Activated CD8-positive, alpha-beta T cell treated with anti-CD3 and anti-CD28 coated beads, Interleukin-2, amount 10 ng/mL, durations not matched to agents 7 days and 5 days (primary cell): ENCODE measurements around the gene MED31. TPM values are rescaled to one million over a fixed set of nuclear protein-coding genes. Genes with fewer than 3 reads are reported as not detected.

Source experiments
- ATAC-seq: fragments of 150-1000 bp; cut with Tn5 transposase; one replicate; pipeline ENCODE4 v1.10.0; 2021; ENCODE audit warnings: moderate library complexity
- CTCF ChIA-PET: fragments of 350-600 bp; sonication (Branson Sonifier 250); formaldehyde crosslinking; loops from one replicate; lab custom pipeline; 2021; ENCODE audit warnings: antibody characterized with exemption; lab: Charles Lee
- POLR2A ChIA-PET: fragments of 350-600 bp; sonication (Branson Sonifier 250); formaldehyde crosslinking; loops from one replicate; lab custom pipeline; 2021; ENCODE audit warnings: antibody characterized with exemption; lab: Charles Lee
- DNase-seq: peaks from one replicate; pipeline ENCODE4 v3.0.0-alpha.2; 2020
- H3K27ac Mint-ChIP-seq: one replicate; pipeline ENCODE4 v1.8.0; 2021; ENCODE audit warnings: mild to moderate bottlenecking, mixed read lengths
- H3K27me3 Mint-ChIP-seq: one replicate; pipeline ENCODE4 v1.8.0; 2021; ENCODE audit warnings: low read depth, mixed read lengths
- H3K36me3 Mint-ChIP-seq: one replicate; pipeline ENCODE4 v1.8.0; 2021; ENCODE audit warnings: low read depth, mixed read lengths
- H3K4me1 Mint-ChIP-seq: one replicate; pipeline ENCODE4 v1.8.0; 2021; ENCODE audit warnings: low read depth, mixed read lengths
- H3K4me3 Mint-ChIP-seq: one replicate; pipeline ENCODE4 v1.8.0; 2021; ENCODE audit warnings: mild to moderate bottlenecking, mixed read lengths
- H3K9me3 Mint-ChIP-seq: one replicate; pipeline ENCODE4 v1.8.0; 2022; ENCODE audit warnings: mixed read lengths; ENCODE audit not compliant: insufficient read depth
- total RNA-seq, 2 experiments: library from RNA; stranded (reverse); gene quantifications; one replicate each; pipeline ENCODE4 v1.2.3, GENCODE V29; 2021

The MED31 gene
- total RNA-seq, 2 experiments from 2014 or later: 16.9 to 20.2 TPM

DNA sequence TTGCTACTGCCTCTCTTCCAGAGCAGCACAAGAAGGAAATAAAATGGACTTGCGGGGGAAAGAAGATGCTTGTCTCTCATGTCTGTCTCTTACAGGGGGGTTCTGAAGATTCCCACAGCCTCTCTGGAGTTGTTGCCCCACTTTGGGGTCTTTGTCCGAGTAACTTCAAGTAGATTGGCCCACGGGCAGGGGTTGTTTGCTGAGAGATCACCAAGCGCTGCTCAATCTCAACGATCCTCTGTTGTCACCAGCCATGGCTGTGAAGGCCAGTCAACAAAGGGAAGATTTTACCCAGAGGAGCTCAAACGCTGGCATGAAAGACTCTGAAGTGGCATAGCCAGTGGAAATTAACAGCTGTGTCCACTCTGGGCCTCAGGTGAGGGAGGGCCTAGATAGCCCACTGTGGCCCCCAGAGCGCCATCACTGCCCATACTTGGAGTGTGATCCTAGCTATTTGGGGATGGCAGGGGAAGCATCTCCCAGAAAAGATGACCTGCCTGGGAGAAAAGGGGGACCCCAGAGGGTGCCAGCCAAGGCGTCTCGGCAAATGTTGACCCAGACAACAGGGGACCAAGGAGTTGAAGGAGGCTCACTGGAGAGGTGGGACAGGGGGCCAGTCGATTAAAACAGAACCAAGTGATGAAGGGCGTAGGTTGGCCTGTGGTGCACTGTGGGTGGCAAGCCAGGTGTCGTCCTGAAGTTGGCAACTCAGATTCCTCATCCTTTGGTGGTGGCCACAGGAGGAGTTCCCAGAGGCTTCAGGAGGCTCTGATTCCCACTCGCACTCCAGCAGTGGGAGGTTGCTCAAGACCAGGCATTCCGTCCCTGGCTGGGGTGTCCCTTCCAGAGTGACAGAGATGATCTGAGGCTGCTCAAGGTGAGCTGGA, 33.7 kb upstream of the MED31 start:
- DNase-seq (no peak), ATAC-seq (no peak)
- H3K9me3 Mint-ChIP-seq: no peaks in the 10 kb centered on the region
- H3K4me1 Mint-ChIP-seq: no peaks in the 10 kb centered on the region
- peaks cover 43% of the 10 kb centered on the region for H3K27me3 Mint-ChIP-seq
- ChIA-PET POLR2A (no interaction called here), CTCF (no interaction called here)
- H3K27ac Mint-ChIP-seq: no peak overlapping the region
- no peaks in the 10 kb centered on the region for H3K36me3 Mint-ChIP-seq
- no peak overlapping the region for H3K4me3 Mint-ChIP-seq

DNA sequence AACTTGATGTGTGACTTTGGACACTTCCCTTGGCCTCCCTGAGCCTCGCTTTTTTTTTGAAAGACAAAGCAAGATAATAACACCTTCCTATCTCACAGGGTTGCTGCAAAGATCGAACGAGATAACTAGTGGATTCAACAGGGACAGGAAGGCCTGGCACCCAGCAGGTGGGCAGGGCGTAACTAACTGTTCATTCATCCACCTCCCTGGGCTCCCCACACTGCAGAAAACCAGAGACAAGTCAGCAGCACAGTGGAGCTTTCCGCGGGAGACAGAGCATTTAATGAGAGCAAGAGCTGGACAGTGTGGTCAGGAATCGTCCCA, 33.0 kb upstream of the MED31 start:
- no peaks in the 10 kb centered on the region for H3K36me3 Mint-ChIP-seq
- H3K27ac Mint-ChIP-seq: no peak overlapping the region
- no peak for DNase-seq
- no peak overlapping the region for H3K4me3 Mint-ChIP-seq
- CTCF ChIA-PET: no interaction called here
- no peaks in the 10 kb centered on the region for H3K9me3 Mint-ChIP-seq
- POLR2A ChIA-PET: no interaction called here
- no peaks in the 10 kb centered on the region for H3K4me1 Mint-ChIP-seq
- ATAC-seq: no peak
- H3K27me3 Mint-ChIP-seq: peaks cover 46% of the 10 kb centered on the region

DNA sequence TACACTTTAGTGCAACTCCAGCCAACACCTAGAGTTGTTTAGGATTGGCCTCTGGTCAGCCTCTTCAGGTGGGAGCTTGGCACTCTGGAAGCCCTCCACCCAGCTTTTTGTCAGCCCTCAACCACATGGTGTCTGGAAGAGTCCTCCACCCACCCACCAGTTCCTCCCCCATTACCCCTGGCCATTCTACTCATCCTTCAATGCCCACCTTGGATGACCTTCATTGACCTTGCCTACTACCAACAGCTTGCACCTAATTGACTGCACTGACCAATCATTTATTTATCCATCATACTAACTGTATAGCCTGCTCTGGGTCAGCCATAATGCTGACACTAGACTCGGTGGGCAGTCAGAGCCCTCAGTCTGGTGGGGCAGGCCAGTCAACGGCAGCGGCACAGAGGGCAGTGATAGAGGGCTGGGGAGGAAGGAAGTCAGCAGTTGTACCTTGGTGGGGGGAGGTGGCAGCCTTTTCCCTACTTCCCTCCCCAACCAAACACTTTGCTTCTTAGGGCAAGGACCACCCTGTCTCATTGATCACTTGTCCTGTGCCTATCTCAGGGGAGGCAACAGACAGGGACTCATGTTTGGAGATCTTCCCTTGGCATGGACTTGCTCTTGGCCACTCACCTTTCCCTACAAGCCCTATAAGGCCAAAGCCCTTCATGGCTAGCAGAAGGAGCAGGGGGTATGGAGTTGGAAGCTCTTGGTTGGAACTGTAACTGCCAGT, 32.5 kb upstream of the MED31 start:
- peaks cover 46% of the 10 kb centered on the region for H3K27me3 Mint-ChIP-seq
- no peaks in the 10 kb centered on the region for H3K9me3 Mint-ChIP-seq
- no peak for DNase-seq
- H3K27ac Mint-ChIP-seq: no peak overlapping the region
- CTCF ChIA-PET: no interaction called here
- POLR2A ChIA-PET: no interaction called here
- no peak for ATAC-seq
- H3K4me1 Mint-ChIP-seq: no peaks in the 10 kb centered on the region
- H3K36me3 Mint-ChIP-seq: no peaks in the 10 kb centered on the region
- H3K4me3 Mint-ChIP-seq: no peak overlapping the region

DNA sequence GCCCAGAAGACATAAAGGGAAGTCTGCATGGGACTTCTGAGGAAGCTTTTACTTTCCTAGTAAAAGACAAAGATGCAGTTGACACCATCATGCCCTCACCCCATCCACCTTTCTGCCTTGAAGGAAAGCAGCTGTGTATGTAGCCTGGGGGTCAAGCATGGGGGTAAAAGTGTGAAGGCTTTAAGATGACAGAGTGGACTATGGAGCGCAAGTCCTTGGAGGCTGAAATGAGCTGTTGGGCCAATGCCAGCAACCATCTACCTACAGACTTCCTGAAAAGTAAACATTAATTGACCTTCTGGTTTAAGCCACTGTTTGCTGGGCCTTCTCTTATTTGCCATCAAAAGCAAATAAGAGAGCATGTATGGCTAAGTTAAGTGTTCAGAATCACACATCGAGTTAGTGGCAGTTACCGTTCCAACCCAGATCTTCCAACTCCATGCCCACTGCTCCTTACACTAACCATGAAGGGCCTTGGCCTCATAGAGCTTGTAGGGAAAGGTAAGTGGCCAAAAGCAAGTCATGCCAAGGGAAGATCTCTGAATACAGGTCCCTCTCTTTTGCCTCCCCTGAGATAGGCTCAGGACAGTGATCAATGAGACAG, 31.8 kb upstream of the MED31 start:
- no peak overlapping the region for H3K4me3 Mint-ChIP-seq
- no peak overlapping the region for H3K27ac Mint-ChIP-seq
- H3K27me3 Mint-ChIP-seq: peaks cover 54% of the 10 kb centered on the region
- DNase-seq (no peak), ATAC-seq (no peak)
- H3K36me3 Mint-ChIP-seq: no peaks in the 10 kb centered on the region
- H3K4me1 Mint-ChIP-seq: no peaks in the 10 kb centered on the region
- POLR2A ChIA-PET: no interaction called here
- no peaks in the 10 kb centered on the region for H3K9me3 Mint-ChIP-seq
- CTCF ChIA-PET: interaction anchor here (0.8 kb wide), 1 partner anchor 16 kb away, joined by 3 read pairs; no protein-coding TSS in a partner anchor

DNA sequence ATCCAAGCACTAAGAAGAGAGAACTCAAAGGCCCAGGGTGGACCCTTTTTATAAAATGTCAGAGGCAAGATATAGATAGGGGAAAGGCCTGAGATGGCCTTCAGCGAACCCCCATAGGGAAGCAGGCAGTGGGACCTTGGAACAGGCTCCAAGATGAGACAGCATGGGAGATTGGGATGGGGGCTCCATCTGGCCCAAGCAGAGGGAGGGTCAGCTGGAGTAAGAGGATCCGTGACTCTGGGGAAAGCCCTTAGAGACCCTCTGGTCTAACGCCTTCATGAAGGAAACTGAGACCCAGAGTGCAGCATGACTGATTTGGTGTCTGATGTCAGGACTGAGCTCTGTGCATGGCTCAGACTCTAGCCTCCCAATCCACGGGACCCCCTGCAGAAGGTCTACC, 30.9 kb upstream of the MED31 start:
- Mint-ChIP-seq H3K4me3 (no peak overlapping the region), H3K4me1 (peaks cover 8% of the 10 kb centered on the region), H3K27ac (no peak overlapping the region), H3K27me3 (peaks cover 53% of the 10 kb centered on the region), H3K36me3 (no peaks in the 10 kb centered on the region), H3K9me3 (no peaks in the 10 kb centered on the region)
- no peak for ATAC-seq
- POLR2A ChIA-PET: no interaction called here
- DNase-seq: no peak
- CTCF ChIA-PET: interaction anchor here (0.8 kb wide), 1 partner anchor 16 kb away, joined by 3 read pairs; no protein-coding TSS in a partner anchor

DNA sequence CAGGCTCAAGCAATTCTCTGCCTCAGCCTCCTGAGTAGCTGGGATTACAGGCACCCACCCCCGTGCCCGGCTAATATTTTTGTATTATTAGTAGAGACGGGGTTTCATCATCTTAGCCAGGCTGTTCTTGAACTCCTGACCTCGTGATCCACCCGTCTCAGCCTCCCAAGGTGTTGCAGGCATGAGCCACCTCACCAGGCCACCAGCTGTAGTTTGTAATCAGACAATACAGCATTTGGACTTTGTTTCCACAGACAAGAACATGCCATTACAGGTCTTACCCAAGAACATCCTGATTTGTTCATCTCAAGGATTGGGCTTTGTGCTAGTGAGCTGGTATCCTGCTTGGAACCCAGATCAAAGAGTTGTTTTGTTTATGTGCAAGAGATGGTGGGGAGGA, 30.3 kb upstream of the MED31 start:
- ATAC-seq (no peak), DNase-seq (no peak)
- POLR2A ChIA-PET: no interaction called here
- Mint-ChIP-seq H3K27me3 (peaks cover 49% of the 10 kb centered on the region), H3K9me3 (no peaks in the 10 kb centered on the region), H3K36me3 (no peaks in the 10 kb centered on the region), H3K4me3 (no peak overlapping the region), H3K4me1 (peaks cover 14% of the 10 kb centered on the region), H3K27ac (no peak overlapping the region)
- CTCF ChIA-PET: no interaction called here

DNA sequence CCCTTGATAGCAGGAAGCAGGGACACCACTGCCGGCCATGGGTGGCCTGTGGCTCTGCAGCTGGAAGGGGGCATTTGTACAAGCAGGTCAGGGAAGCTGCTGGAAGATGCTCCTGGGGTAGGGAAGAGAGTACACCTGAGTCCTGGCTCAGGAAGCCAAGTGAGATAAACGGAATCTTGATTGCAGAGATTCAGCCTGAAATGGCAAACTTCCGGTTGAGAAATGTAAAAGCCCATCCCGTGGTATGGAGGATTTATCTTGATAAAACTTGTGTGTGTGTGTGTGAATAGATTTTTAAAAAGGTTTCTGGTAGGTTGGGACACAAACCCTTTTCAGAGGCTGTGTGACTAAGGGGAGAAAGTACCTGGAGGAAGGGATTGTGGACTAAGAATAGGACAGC, 29.8 kb upstream of the MED31 start:
- Mint-ChIP-seq H3K36me3 (no peaks in the 10 kb centered on the region), H3K27ac (no peak overlapping the region), H3K4me1 (peaks cover 14% of the 10 kb centered on the region), H3K9me3 (no peaks in the 10 kb centered on the region), H3K4me3 (no peak overlapping the region), H3K27me3 (peaks cover 51% of the 10 kb centered on the region)
- ATAC-seq (no peak), DNase-seq (no peak)
- ChIA-PET POLR2A (no interaction called here), CTCF (no interaction called here)

DNA sequence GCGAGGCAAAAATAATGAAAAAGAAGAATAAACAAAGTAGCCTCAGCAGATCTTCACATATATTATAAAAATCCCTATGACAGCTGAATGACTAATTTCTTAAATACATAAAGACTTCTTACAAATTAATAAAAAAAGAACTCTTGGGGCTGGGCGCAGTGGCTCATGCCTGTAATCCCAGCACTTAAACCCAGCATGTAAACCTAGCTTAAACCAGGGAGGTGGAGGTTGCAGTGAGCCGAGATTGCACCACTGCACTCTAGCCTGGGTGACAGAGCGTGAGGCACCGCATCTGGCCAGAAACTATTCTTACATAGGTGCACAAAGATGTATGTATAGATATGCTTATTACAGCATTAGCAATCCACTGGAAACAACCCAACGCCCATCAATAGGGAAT, 27.8 kb upstream of the MED31 start:
- H3K27me3 Mint-ChIP-seq: peaks cover 50% of the 10 kb centered on the region
- no peak for ATAC-seq
- ChIA-PET POLR2A (interaction anchor here (0.7 kb wide), 1 partner anchor 7 kb away, joined by 3 read pairs; no protein-coding TSS in a partner anchor), CTCF (no interaction called here)
- H3K36me3 Mint-ChIP-seq: no peaks in the 10 kb centered on the region
- DNase-seq: no peak
- peaks cover 14% of the 10 kb centered on the region for H3K4me1 Mint-ChIP-seq
- no peaks in the 10 kb centered on the region for H3K9me3 Mint-ChIP-seq
- H3K4me3 Mint-ChIP-seq: no peak overlapping the region
- H3K27ac Mint-ChIP-seq: no peak overlapping the region

DNA sequence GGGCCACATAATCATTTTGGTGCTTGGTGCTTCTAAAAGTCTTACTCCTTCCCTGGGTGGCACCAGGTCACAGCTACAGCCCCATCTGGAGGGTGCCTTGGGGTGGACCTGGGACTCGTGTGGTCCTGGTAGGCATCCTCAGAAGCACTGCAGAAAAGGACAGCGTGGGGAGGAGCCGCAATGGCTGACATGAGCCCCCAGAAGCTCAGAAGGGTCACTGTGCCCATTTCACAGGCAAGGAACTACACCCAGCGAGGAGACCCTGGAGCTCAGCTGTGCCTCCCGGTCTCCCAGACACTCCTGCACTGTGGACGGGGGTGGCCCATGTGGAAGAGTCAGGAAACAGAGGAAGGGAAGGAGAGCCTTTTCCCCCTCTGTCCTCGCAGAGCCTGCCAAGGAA, 26.5 kb upstream of the MED31 start:
- DNase-seq (no peak), ATAC-seq (no peak)
- Mint-ChIP-seq H3K27ac (no peak overlapping the region), H3K4me3 (no peak overlapping the region), H3K9me3 (no peaks in the 10 kb centered on the region), H3K27me3 (peaks cover 48% of the 10 kb centered on the region), H3K4me1 (peaks cover 14% of the 10 kb centered on the region), H3K36me3 (no peaks in the 10 kb centered on the region)
- CTCF ChIA-PET: interaction anchor here (1.7 kb wide), 1 partner anchor 326 kb away, joined by 5 read pairs; no protein-coding TSS in a partner anchor
- POLR2A ChIA-PET: interaction anchor here (0.8 kb wide), 1 partner anchor 83 kb away, joined by 3 read pairs; no protein-coding TSS in a partner anchor

DNA sequence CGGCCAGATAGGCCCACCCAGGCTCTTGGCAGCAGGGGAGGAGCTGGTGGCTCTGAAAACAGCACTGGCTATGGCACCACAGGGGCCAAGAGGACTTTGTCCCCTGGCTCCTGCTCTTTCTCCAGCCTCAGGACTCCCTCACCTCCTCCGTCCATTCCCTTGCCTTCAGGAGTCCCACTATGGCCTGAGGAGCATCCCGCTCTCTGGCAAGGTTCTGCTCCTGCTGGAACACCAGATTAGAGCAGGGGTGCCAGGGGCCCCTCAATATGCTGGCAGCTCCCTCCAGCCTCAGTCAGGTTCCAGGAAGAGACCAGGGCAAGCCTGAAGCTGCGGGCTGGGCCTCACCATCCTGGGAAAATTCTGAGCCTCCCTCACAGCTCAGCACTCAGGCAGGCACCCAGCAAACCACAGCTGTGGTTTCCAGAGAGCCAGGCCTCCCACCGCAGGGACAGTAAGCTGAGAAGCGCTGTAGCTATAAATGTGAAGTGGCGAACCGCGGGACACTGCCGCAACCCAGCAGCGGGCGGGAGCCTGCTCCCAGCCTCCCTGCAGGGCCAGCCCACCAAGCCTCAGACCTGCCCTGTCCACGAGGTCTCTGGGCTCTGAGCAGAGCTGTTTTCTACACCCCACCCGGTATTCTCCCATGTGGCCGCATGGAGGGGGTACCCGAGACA, 25.9 kb upstream of the MED31 start:
- Mint-ChIP-seq H3K9me3 (no peaks in the 10 kb centered on the region), H3K36me3 (no peaks in the 10 kb centered on the region), H3K4me1 (peaks cover 14% of the 10 kb centered on the region), H3K27ac (no peak overlapping the region), H3K27me3 (peaks cover 45% of the 10 kb centered on the region), H3K4me3 (no peak overlapping the region)
- ChIA-PET POLR2A (interaction anchor here (0.8 kb wide), 1 partner anchor 83 kb away, joined by 3 read pairs; no protein-coding TSS in a partner anchor), CTCF (interaction anchor here (1.7 to 2.2 kb wide), 2 partner anchors 10 to 327 kb away, joined by 5 read pairs; no protein-coding TSS in a partner anchor)
- DNase-seq: peak; percentile 60
- ATAC-seq: peak; percentile 71

DNA sequence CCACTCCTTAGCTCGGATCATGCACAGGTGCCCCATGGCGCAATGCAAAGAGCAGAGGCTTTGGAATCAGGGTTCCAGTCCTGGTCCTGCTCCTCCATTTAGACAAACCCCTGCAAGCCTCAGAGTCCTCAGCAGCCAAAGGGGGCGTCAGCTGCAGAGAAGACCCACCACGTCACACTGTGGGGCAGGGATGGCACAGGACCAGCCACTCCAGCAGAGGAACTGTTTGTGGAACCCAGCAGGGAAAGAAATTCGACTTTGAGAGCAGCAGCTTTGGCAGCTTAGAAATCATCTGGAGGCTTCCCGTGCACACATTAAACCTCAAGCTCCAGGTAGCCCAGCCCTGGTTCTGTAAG, 25.4 kb upstream of the MED31 start:
- POLR2A ChIA-PET: no interaction called here
- CTCF ChIA-PET: interaction anchor here (1.7 to 2.2 kb wide), 2 partner anchors 10 to 327 kb away, joined by 5 read pairs; no protein-coding TSS in a partner anchor
- ATAC-seq (no peak), DNase-seq (no peak)
- Mint-ChIP-seq H3K36me3 (no peaks in the 10 kb centered on the region), H3K27me3 (peaks cover 43% of the 10 kb centered on the region), H3K27ac (no peak overlapping the region), H3K4me3 (no peak overlapping the region), H3K4me1 (peaks cover 14% of the 10 kb centered on the region), H3K9me3 (no peaks in the 10 kb centered on the region)
